BE2C (cell line): ENCODE results near the gene TRIP10.

Experiments
- DNase-seq: peaks from one replicate; pipeline ENCODE4 v3.0.0-alpha.2; 2020
- H3K27me3 ChIP-seq: fragments of 250-450 bp; sonication (Bioruptor Pico); 2 replicates; pipeline ENCODE4 v1.5.1; 2020; ENCODE audit warnings: mild to moderate bottlenecking
- H3K36me3 ChIP-seq: fragments of 250-450 bp; sonication (Bioruptor Pico); 2 replicates; pipeline ENCODE4 v1.5.1; 2020; ENCODE audit warnings: mild to moderate bottlenecking
- H3K4me1 ChIP-seq: fragments of 250-450 bp; sonication (Bioruptor Pico); 2 replicates; pipeline ENCODE4 v1.5.1; 2020
- H3K4me3 ChIP-seq: 2 replicates; pipeline ENCODE4 v1.5.1; 2011; ENCODE audit warnings: low read depth, low read length
- H3K9me3 ChIP-seq: fragments of 250-450 bp; sonication (Bioruptor Pico); 2 replicates; pipeline ENCODE4 v1.5.1; 2020
- CTCF ChIP-seq: IDR thresholded peaks from 2 replicates; pipeline ENCODE4 v1.5.1; 2012; ENCODE audit warnings: mild to moderate bottlenecking, low read depth, low read length

The TRIP10 gene

GRCh38 chr19:6724631-6725492 lies 14.6 kb upstream of the TRIP10 start:
- Histone ChIP-seq H3K36me3 (no peaks in the 10 kb centered on the region), H3K4me1 (no peaks in the 10 kb centered on the region)

GRCh38 chr19:6725513-6726231 lies 13.8 kb upstream of the TRIP10 start:
- no peaks in the 10 kb centered on the region; the same call in 1 of the 2 replicates for H3K9me3 ChIP-seq
- no peak for DNase-seq
- H3K4me1 ChIP-seq: no peaks in the 10 kb centered on the region
- H3K36me3 ChIP-seq: no peaks in the 10 kb centered on the region
- no peak overlapping the region for H3K4me3 ChIP-seq
- TF ChIP-seq CTCF: no peak
- no peaks in the 10 kb centered on the region for H3K27me3 ChIP-seq

More at GRCh38 chr19:6724631-6725492, 14.6 kb upstream of the TRIP10 start:
- TF ChIP-seq CTCF: no peak
- Histone ChIP-seq H3K27me3 (no peaks in the 10 kb centered on the region), H3K4me3 (no peak overlapping the region), H3K9me3 (no peaks in the 10 kb centered on the region; the same call in 1 of the 2 replicates)
- no peak for DNase-seq

GRCh38 chr19:6728346-6728745 lies 11.1 kb upstream of the TRIP10 start:
- H3K4me3 ChIP-seq: no peak overlapping the region
- no peaks in the 10 kb centered on the region for H3K9me3 ChIP-seq
- H3K27me3 ChIP-seq: no peaks in the 10 kb centered on the region
- H3K36me3 ChIP-seq: no peaks in the 10 kb centered on the region
- TF ChIP-seq CTCF: no peak
- H3K4me1 ChIP-seq: no peaks in the 10 kb centered on the region
- DNase-seq: no peak

GRCh38 chr19:6729573-6730152 lies 9.8 kb upstream of the TRIP10 start:
- H3K27me3 ChIP-seq: no peaks in the 10 kb centered on the region
- H3K36me3 ChIP-seq: no peaks in the 10 kb centered on the region
- no peak for DNase-seq
- H3K9me3 ChIP-seq: no peaks in the 10 kb centered on the region
- H3K4me1 ChIP-seq: no peaks in the 10 kb centered on the region
- no peak overlapping the region for H3K4me3 ChIP-seq
- TF ChIP-seq CTCF: no peak

- Histone ChIP-seq H3K4me1 (no peaks in the 10 kb centered on the region), H3K27me3 (no peaks in the 10 kb centered on the region), H3K4me3 (no peak overlapping the region), H3K36me3 (no peaks in the 10 kb centered on the region), H3K9me3 (no peaks in the 10 kb centered on the region)
- no peak for TF ChIP-seq CTCF
- peak; percentile 46 for DNase-seq
These were observed 9.2 kb upstream of the TRIP10 start for GRCh38 chr19:6730153-6730804.
